Dendritic cell treated with granulocyte-macrophage colony-stimulating factor and Interleukin-4, amounts not matched to agents 40 ng/mL and 50 ng/mL, for 4 days (primary cell): ENCODE data around the gene HLA-DOA.

Experiments
- H3K27ac Mint-ChIP-seq: one replicate; pipeline ENCODE4 v1.8.0; 2022; ENCODE audit warnings: mild to moderate bottlenecking, mixed read lengths
- H3K27me3 Mint-ChIP-seq: one replicate; pipeline ENCODE4 v1.8.0; 2022; ENCODE audit warnings: mild to moderate bottlenecking, mixed read lengths
- H3K36me3 Mint-ChIP-seq: one replicate; pipeline ENCODE4 v1.8.0; 2022; ENCODE audit warnings: low read depth, mixed read lengths
- H3K4me1 Mint-ChIP-seq: one replicate; pipeline ENCODE4 v1.8.0; 2022; ENCODE audit warnings: low read depth, mixed read lengths
- H3K4me3 Mint-ChIP-seq: one replicate; pipeline ENCODE4 v1.8.0; 2022; ENCODE audit warnings: mild to moderate bottlenecking, moderate library complexity, mixed read lengths
- H3K9me3 Mint-ChIP-seq: one replicate; pipeline ENCODE4 v1.8.0; 2022; ENCODE audit warnings: mixed read lengths
- intact Hi-C: fragments of 100-400 bp; cut with micrococcal nuclease; formaldehyde crosslinking; loops from one replicate; pipeline ENCODE4 v1.15.0; 2022

The HLA-DOA gene

DNA sequence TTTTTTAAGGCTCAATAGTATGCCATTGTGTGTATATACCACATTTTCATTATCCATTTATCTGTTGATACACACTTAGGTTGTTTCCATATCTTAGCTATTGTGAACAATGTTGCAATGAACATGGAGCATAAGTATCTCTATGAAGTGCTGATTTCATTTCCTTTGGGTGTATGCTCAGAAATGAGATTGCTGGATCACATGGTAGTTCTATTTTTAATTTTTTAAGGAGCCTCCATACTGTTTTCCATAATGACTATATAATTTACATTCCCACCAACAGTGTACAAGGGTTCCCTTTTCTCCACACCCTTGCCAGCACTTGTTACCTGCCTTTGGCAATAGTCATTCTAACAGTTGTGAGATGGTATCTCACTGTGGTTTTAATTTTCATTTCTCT, 15.1 kb upstream of the HLA-DOA start:
- no peaks in the 10 kb centered on the region for H3K9me3 Mint-ChIP-seq
- no peaks in the 10 kb centered on the region for H3K36me3 Mint-ChIP-seq
- H3K27me3 Mint-ChIP-seq = no peaks in the 10 kb centered on the region
- H3K27ac Mint-ChIP-seq = peak overlapping the region; percentile 30
- intact Hi-C loops = no loop called here
- H3K4me3 Mint-ChIP-seq = no peak overlapping the region
- peaks cover 44% of the 10 kb centered on the region for H3K4me1 Mint-ChIP-seq

DNA sequence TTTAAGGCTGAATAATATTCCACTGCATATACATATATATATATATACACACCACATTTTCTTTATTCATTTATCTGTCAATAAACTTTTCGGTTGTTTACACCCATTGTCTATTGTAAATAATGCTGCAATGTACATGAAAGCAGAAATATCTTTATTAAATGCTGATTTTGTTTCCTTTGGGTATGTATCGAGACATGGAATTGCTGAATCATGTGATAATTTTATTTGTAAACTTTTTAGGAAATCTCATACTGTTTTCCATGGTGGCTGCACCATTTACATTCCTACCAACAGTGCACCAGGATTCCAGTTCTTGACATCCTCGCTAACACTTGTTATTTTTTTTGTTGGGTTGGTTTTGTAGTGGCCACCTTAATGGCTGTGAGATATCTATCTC, 14.1 kb upstream of the HLA-DOA start:
- intact Hi-C loops = no loop called here
- H3K36me3 Mint-ChIP-seq = no peaks in the 10 kb centered on the region
- peaks cover 41% of the 10 kb centered on the region for H3K4me1 Mint-ChIP-seq
- no peaks in the 10 kb centered on the region for H3K9me3 Mint-ChIP-seq
- no peak overlapping the region for H3K4me3 Mint-ChIP-seq
- no peaks in the 10 kb centered on the region for H3K27me3 Mint-ChIP-seq
- peak overlapping the region; percentile 99 for H3K27ac Mint-ChIP-seq

DNA sequence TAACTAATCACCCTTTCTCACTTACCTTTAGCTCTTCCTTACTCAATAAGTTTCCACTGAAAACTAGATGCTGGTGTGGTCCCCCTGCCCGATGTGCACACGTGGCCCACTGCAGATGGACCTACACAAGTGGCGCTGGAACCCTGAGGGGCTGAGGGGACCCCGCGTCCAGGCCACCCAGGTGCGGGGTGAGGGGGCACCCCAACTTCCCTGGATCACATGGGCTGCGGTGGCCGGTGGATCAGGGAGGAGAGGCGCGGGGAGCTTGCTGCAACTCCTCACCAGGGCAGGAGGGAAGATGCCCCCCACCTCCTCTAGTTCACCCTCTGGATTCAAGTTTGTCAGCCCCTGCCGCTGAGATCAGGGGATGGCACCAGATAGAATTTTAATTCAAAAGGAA, 12.5 kb upstream of the HLA-DOA start:
- peaks cover 13% of the 10 kb centered on the region for H3K36me3 Mint-ChIP-seq
- intact Hi-C loops = no loop called here
- H3K4me3 Mint-ChIP-seq = no peak overlapping the region
- H3K4me1 Mint-ChIP-seq = peaks cover 47% of the 10 kb centered on the region
- H3K27me3 Mint-ChIP-seq = no peaks in the 10 kb centered on the region
- H3K27ac Mint-ChIP-seq = peak overlapping the region; percentile 99
- no peaks in the 10 kb centered on the region for H3K9me3 Mint-ChIP-seq

DNA sequence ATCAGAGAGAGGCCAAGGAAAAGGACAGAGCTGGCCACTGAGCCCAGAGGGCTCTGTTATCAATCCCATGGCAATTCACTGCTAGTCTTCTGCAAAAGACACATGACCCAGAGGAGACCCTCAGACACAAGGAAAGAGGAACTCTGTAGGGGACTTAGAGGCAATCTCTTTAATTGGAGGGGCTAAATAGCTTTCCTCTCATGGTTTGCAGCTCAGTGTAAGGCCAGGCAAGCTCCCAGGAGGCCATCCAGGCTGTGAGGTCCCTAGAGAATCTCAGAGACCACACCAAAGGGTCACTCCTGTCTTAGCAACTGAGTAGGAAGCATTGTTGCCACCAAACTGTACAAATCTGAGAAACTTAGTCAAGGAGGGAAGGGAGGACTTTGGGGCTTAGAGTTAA, 10.0 kb upstream of the HLA-DOA start:
- Mint-ChIP-seq H3K9me3 (no peaks in the 10 kb centered on the region), H3K36me3 (peaks cover 24% of the 10 kb centered on the region), H3K4me3 (peak overlapping the region; percentile 32), H3K27ac (peak overlapping the region; percentile 99), H3K4me1 (peaks cover 63% of the 10 kb centered on the region), H3K27me3 (no peaks in the 10 kb centered on the region)
- intact Hi-C loops = loop anchor here (1.0 kb wide), 2 partner anchors 10 to 56 kb away; partner anchors contain the start of gene HLA-DPB1

DNA sequence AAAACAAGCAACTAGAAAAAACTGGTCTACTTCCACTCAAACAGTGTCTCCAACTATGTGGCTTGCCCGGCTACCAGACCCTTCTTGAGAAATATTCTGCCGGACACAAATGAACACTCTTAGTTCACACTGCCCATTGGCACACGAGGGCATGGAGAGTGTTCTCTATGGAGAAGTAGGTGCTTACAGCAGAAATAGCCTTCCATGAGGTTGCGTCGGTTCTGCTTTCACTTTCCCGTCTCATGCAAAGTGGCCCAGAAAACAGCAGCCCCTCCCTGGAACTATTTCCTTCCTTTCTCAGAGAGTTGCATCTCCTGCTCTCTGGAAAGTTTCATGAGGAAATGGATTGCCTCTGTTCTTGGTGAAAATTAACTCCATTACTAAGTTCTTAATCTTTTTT, 9.5 kb upstream of the HLA-DOA start:
- peaks cover 65% of the 10 kb centered on the region for H3K4me1 Mint-ChIP-seq
- peak overlapping the region; percentile 50 for H3K4me3 Mint-ChIP-seq
- intact Hi-C loops = loop anchor here (1.0 kb wide), 2 partner anchors 10 to 56 kb away; partner anchors contain the start of gene HLA-DPB1
- H3K9me3 Mint-ChIP-seq = no peaks in the 10 kb centered on the region
- H3K27me3 Mint-ChIP-seq = no peaks in the 10 kb centered on the region
- H3K27ac Mint-ChIP-seq = peak overlapping the region; percentile 99
- H3K36me3 Mint-ChIP-seq = peaks cover 24% of the 10 kb centered on the region

DNA sequence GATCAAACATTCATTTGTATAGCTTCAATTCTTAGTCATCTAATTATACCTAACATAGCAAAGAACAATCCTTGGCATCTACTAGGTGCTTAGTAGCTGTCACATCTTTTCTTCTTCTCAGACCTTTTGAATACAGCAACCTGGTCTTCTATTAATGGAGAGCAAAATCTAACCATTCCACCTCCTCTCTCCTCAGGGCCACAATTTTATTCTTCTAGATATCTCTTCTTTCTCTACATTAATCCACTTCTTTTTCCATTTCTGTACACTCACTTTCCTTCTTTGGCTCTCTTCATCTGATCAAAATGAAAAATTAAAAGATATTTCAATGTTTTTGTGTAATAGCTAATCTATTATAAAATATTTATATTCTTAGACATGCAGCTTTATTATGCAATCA, 9.0 kb upstream of the HLA-DOA start:
- no peaks in the 10 kb centered on the region for H3K9me3 Mint-ChIP-seq
- H3K27ac Mint-ChIP-seq = peak overlapping the region; percentile 99
- H3K27me3 Mint-ChIP-seq = no peaks in the 10 kb centered on the region
- peaks cover 28% of the 10 kb centered on the region for H3K36me3 Mint-ChIP-seq
- intact Hi-C loops = no loop called here
- peak overlapping the region; percentile 88 for H3K4me3 Mint-ChIP-seq
- peaks cover 70% of the 10 kb centered on the region for H3K4me1 Mint-ChIP-seq

DNA sequence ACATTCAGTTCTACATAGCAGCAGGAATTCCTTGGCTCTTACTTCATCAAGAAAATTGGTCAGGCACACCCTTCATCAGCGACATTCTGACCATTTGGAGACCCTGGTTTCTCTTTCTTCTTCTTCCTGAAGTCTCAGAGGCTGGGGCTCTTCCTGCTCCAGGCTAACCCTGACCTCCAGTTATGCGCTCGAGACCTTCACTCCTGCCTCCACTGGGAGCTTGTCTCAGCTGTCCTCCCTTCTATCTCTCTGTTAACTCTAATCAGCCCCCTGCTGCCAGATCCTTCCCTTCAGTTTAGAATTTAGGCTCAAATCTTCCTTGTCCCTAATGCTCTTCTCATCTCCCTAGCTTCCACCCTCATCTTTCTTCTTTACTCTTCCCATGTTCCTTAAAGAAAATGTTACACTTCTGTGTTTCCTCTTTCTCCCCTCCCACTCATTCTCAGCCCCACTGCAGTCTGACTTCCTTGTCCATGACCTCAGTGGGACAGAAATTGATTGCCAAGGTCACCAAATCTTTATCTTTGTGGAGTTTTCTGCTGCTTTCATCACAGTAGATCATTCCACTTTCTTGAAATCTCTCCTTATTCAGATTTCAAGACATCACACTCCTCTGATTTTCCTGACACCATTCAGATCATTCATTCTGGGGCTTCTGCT, 8.4 kb upstream of the HLA-DOA start:
- Mint-ChIP-seq H3K4me1 (peaks cover 75% of the 10 kb centered on the region), H3K27ac (peak overlapping the region; percentile 99)

DNA sequence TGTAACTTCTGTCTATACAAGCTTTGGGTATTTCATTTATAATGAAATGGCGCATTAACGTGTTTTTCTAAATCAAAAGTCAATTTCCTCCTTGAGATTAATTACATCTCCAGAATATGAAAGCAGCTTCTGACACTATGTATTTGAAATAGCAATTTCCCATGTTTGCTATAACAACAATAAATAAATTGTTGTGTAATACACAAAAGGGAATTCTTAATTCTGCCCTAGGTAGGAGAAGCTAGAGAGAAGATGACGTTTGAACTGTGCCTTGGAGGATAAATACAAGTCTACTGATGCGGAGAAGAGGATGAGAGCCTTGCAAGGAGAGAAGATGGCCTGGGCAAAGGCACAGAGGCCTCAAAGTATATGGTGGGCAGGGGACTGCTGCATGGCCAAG, 7.6 kb upstream of the HLA-DOA start:
- H3K36me3 Mint-ChIP-seq = peaks cover 40% of the 10 kb centered on the region
- H3K9me3 Mint-ChIP-seq = no peaks in the 10 kb centered on the region
- peak overlapping the region; percentile 88 for H3K4me3 Mint-ChIP-seq
- H3K27ac Mint-ChIP-seq = peak overlapping the region; percentile 99
- no peaks in the 10 kb centered on the region for H3K27me3 Mint-ChIP-seq
- intact Hi-C loops = no loop called here
- H3K4me1 Mint-ChIP-seq = peaks cover 76% of the 10 kb centered on the region

More for the DNA sequence above, 8.4 kb upstream of the HLA-DOA start:
- H3K36me3 Mint-ChIP-seq = peaks cover 34% of the 10 kb centered on the region
- H3K27me3 Mint-ChIP-seq = no peaks in the 10 kb centered on the region
- intact Hi-C loops = no loop called here
- no peaks in the 10 kb centered on the region for H3K9me3 Mint-ChIP-seq
- H3K4me3 Mint-ChIP-seq = peak overlapping the region; percentile 88

DNA sequence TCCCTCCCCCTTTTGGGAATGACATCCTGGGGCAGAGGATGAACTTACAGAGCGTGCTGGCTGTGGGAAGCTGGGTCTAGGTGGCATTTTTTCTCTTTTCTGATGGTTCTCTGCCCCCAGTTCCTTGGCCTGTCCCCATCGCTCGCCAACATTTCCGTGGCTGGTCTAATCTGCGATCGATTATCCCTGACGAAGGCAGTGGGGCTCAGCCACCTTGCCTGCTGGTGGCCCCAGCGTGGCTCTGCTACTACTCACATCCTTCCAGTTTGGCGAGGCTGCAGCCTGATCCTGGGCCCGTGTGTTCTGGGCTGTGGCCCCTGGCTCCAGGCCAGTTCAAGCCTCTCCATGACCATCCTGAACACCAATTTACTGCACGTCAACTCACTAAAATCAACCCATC, 6.4 kb upstream of the HLA-DOA start:
- Mint-ChIP-seq H3K9me3 (no peaks in the 10 kb centered on the region), H3K27me3 (no peaks in the 10 kb centered on the region), H3K4me3 (peak overlapping the region; percentile 73), H3K4me1 (peaks cover 75% of the 10 kb centered on the region), H3K27ac (peak overlapping the region; percentile 99), H3K36me3 (peaks cover 40% of the 10 kb centered on the region)
- intact Hi-C loops = loop anchor here (1.0 to 2.0 kb wide), 3 partner anchors 13 to 233 kb away; no protein-coding TSS in a partner anchor

DNA sequence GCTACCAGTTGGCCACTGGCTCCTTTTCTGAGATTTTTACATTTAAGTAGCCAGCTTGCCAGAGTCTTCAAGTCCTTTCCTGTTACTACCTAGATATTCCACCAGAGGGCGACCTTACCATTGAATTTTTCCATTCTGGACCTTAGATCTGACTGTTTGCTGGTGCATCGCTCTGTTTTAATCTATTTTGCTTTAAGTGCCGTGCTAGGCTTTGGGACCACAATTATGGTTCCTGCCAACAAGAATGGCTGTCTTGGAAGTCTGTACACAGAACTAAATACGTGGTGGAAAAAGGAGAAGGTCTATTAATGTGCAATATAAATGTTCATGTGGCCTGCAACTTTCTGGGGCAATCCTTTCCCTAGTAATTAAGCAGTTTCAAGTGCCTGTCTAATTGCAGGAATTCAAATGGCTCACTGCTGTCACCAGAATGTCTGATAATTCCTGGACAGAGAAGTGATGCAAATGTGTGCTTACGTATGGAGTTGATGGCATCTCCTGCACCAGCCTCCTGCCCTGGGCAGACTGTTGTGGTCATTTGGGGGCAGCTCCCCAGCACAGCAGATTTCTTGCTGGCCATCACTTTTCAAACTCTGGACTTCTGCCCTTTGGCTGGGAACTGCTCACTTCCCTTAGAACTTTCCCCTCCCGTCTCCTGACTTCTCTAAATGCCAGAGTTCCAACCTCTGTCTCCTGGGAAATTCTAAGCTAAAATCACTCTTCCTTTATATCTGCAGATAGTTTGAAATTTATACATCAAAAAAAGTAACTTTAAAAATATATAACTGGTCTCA, 5.6 kb upstream of the HLA-DOA start:
- peaks cover 75% of the 10 kb centered on the region for H3K4me1 Mint-ChIP-seq
- H3K27me3 Mint-ChIP-seq = peaks cover 2% of the 10 kb centered on the region
- peaks cover 40% of the 10 kb centered on the region for H3K36me3 Mint-ChIP-seq
- H3K27ac Mint-ChIP-seq = peak overlapping the region; percentile 99
- no peaks in the 10 kb centered on the region for H3K9me3 Mint-ChIP-seq
- H3K4me3 Mint-ChIP-seq = peak overlapping the region; percentile 73
- intact Hi-C loops = loop anchor here (1.0 to 2.0 kb wide), 3 partner anchors 14 to 234 kb away; no protein-coding TSS in a partner anchor

DNA sequence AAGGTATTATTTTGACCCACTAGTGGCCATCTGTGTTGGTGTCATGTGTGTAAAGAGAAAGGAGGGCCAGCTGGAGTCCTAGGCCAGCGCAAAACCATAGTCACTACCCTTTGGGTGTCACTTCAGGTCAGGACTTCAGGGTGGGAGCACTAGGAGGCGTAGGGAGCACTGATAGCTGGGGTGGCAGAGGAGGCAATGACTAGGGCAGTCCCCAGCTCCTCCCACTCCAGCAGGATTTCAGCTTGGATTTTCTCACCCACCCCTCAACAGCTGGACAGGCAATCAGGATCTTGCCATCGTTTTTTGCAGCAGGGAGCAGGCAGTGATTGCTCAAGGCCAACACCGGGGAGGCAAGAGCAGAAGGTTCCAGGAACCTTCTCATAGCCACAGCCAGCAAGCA, 4.2 kb upstream of the HLA-DOA start:
- Mint-ChIP-seq H3K9me3 (no peaks in the 10 kb centered on the region), H3K36me3 (peaks cover 50% of the 10 kb centered on the region), H3K4me3 (no peak overlapping the region), H3K27me3 (peaks cover 2% of the 10 kb centered on the region), H3K27ac (peak overlapping the region; percentile 33), H3K4me1 (peaks cover 75% of the 10 kb centered on the region)
- intact Hi-C loops = loop anchor here (2.0 kb wide), 2 partner anchors 15 to 235 kb away; no protein-coding TSS in a partner anchor

DNA sequence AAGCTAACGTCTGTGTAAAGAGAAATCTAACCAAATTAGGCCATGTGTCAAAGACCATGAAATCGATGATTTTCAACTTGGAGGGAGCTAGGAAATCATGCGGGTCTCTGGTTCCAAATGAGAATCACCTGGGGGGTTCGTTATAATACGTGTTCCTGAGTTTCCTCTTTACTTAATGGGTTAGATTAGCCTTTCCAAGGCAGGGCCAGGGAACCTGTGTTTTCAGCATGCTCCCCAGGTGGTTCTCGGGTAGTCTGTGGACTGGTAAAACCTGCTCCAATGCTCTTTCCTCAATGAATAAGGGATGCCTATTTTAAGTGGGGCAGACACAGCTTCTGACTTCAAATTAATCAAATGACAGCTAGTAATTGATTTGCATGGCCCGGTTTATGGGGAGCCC, 965 bp upstream of the HLA-DOA start:
- H3K27me3 Mint-ChIP-seq = peaks cover 4% of the 10 kb centered on the region
- intact Hi-C loops = no loop called here
- no peaks in the 10 kb centered on the region for H3K9me3 Mint-ChIP-seq
- H3K4me3 Mint-ChIP-seq = no peak overlapping the region
- peaks cover 56% of the 10 kb centered on the region for H3K36me3 Mint-ChIP-seq
- H3K4me1 Mint-ChIP-seq = peaks cover 65% of the 10 kb centered on the region
- peak overlapping the region; percentile 85 for H3K27ac Mint-ChIP-seq

DNA sequence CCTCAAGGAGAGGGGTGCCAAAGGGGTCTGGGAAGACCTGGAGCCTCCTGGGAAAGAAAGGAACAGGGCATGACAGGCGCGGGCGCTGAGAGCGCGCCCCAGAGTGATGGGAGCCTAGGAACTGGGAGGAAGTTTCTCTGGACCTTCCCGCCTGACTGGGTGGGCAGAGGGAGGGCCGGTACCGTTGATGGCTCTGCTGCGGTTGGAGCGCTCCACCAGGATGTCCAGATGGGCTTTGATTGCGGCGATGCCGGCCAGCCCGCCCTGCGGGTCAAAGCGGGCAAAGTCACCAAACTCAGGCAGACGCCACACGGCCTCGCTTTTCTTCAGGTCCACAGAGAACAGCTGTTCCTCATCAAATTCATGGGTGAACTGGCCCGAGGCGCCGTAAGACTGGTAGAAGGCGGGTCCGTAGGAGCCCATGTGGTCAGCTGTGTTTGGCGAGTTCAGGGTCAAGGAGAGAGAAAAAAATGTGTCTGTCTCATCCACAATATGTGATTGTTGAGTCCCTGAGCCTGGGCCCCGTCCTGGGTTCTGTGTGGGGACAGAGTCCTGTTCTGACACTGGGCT, 1.5 kb downstream of the HLA-DOA start:
- peak overlapping the region; percentile 87 for H3K4me3 Mint-ChIP-seq

DNA sequence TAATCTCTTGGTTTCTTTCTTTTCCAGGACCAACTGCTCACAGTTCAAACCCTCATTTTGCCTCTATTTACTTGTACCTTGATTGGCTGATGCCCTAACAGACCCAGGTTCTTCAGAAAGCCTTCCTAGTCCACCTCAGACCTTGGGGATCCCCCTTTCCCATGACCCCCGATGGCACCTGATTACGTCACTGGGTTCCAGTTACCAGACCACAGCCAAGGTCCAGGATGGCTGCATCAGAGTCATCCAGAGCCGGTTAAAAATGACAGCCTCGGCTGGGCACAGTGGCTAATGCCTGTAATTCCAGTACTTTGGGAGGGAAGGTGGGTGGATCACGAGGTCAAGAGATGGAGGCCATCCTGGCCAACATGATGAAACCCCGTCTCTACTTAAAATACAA, 4.5 kb downstream of the HLA-DOA start:
- Mint-ChIP-seq H3K27me3 (peaks cover 21% of the 10 kb centered on the region), H3K36me3 (peaks cover 40% of the 10 kb centered on the region), H3K4me3 (no peak overlapping the region), H3K4me1 (peaks cover 50% of the 10 kb centered on the region), H3K27ac (no peak overlapping the region), H3K9me3 (no peaks in the 10 kb centered on the region)
- intact Hi-C loops = no loop called here

More for the DNA sequence above, 1.5 kb downstream of the HLA-DOA start:
- H3K27ac Mint-ChIP-seq = peak overlapping the region; percentile 85
- H3K9me3 Mint-ChIP-seq = no peaks in the 10 kb centered on the region
- peaks cover 40% of the 10 kb centered on the region for H3K4me1 Mint-ChIP-seq
- peaks cover 47% of the 10 kb centered on the region for H3K36me3 Mint-ChIP-seq
- H3K27me3 Mint-ChIP-seq = peaks cover 13% of the 10 kb centered on the region
- intact Hi-C loops = no loop called here
